CD4-positive, CD25-positive, alpha-beta regulatory T cell (primary cell): ENCODE data around the gene DDX1. TPM values are rescaled to one million over a fixed set of nuclear protein-coding genes. Genes with fewer than 3 reads are reported as not detected.

Experiments used
- ATAC-seq, 2 donors: fragments of 150-1000 bp; cut with Tn5 transposase; one replicate each; pipeline ENCODE4 v1.10.0; 2021; ENCODE audit warnings: low read depth in 2 of 2, moderate number of reproducible peaks in 2 of 2, moderate library complexity in 1 of 2
- DNase-seq, 3 donors: peaks; one replicate each; pipeline versions ENCODE4 v3.0.0 to v3.0.0-alpha.2; 2012 to 2022; ENCODE audit warnings: mixed read lengths in 1 of 3
- H3K27ac ChIP-seq: one replicate; pipeline ENCODE4 v1.7.0; 2013; ENCODE audit warnings: mild to moderate bottlenecking, low read length; ENCODE audit not compliant: insufficient read depth, poor library complexity, severe bottlenecking
- H3K27me3 ChIP-seq: one replicate; pipeline ENCODE4 v1.7.0; 2013; ENCODE audit warnings: low read length; ENCODE audit not compliant: control insufficient read depth, insufficient read depth
- H3K36me3 ChIP-seq: one replicate; pipeline ENCODE4 v1.7.0; 2013; ENCODE audit warnings: mild to moderate bottlenecking, low read length, moderate library complexity; ENCODE audit not compliant: control insufficient read depth, insufficient read depth
- H3K4me1 ChIP-seq: 2 replicates; pipeline ENCODE4 v1.7.0; 2013; ENCODE audit warnings: mild to moderate bottlenecking, low read length; ENCODE audit not compliant: insufficient read depth, control insufficient read depth, poor library complexity, severe bottlenecking
- H3K4me3 ChIP-seq: one replicate; pipeline ENCODE4 v1.7.0; 2013; ENCODE audit warnings: low read depth, mild to moderate bottlenecking, low read length, moderate library complexity
- H3K9me3 ChIP-seq, 2 experiments: 1 replicate in 1 of 2; 2 replicates in 1 of 2; pipeline ENCODE4 v1.7.0; 2013; ENCODE audit warnings: low read length in 2 of 2, mild to moderate bottlenecking in 1 of 2, moderate library complexity in 1 of 2; ENCODE audit not compliant: control insufficient read depth in 2 of 2
- H3K27ac Mint-ChIP-seq, 3 donors: one replicate each; pipeline ENCODE4 v1.8.0; 2020 to 2022; ENCODE audit warnings: mild to moderate bottlenecking in 3 of 3, mixed read lengths in 3 of 3, moderate library complexity in 2 of 3
- H3K27me3 Mint-ChIP-seq: one replicate; pipeline ENCODE4 v1.8.0; 2022; ENCODE audit warnings: mild to moderate bottlenecking, mixed read lengths
- H3K36me3 Mint-ChIP-seq: one replicate; pipeline ENCODE4 v1.8.0; 2020; ENCODE audit warnings: mixed read lengths
- H3K4me1 Mint-ChIP-seq, 4 donors: one replicate each; pipeline ENCODE4 v1.8.0; 2020 to 2022; ENCODE audit warnings: mixed read lengths in 4 of 4, mild to moderate bottlenecking in 1 of 4
- H3K4me3 Mint-ChIP-seq, 4 donors: one replicate each; pipeline ENCODE4 v1.8.0; 2020 to 2022; ENCODE audit warnings: mild to moderate bottlenecking in 4 of 4, mixed read lengths in 4 of 4, moderate library complexity in 3 of 4
- H3K9me3 Mint-ChIP-seq, 7 donors: one replicate each; pipeline ENCODE4 v1.8.0; 2020 to 2022; ENCODE audit warnings: mixed read lengths in 7 of 7, mild to moderate bottlenecking in 3 of 7, moderate library complexity in 2 of 7
- polyA plus RNA-seq, 4 donors: library from polyadenylated mRNA; unstranded; fragments of 300-500 nt; fragmentation: Illumina TruSeq; gene quantifications; one replicate each; pipeline ENCODE4 v1.2.3, GENCODE V29; 2021
- total RNA-seq: library from RNA; stranded (reverse); gene quantifications from one replicate; pipeline ENCODE4 v1.2.3, GENCODE V29; 2022

Gene DDX1
- total and polyA plus RNA-seq, 5 donors from 2014 or later = 34.2 to 48.6 (median 41.7) TPM

DNA sequence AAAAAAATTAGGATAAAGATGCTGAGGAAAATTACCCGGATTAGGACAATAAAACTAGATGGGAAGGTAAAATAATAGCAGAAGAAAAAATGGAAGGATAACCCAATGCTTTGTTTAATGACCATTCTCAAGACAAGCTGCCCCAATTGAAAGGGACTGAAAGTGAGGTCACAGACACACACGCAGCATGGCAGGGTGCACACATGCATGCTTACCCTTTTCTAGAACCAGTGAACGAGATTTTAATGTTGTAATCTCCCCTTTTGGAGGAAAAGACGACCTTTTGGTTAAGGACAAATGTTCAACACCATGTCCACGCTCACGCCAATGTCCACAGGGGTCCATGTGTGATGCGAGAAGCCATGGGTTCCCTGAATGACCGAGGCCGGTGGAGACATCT is 70.9 kb downstream of the DDX1 start:
- Histone ChIP-seq H3K4me1 (no peaks in the 10 kb centered on the region), H3K27ac (no peak overlapping the region), H3K9me3 (no peaks in the 10 kb centered on the region), H3K36me3 (no peaks in the 10 kb centered on the region), H3K27me3 (no peaks in the 10 kb centered on the region), H3K4me3 (no peak overlapping the region)
- Mint-ChIP-seq H3K27me3 (peaks cover 5% of the 10 kb centered on the region), H3K9me3 (peaks cover 0 to 4% (median 0%) of the 10 kb centered on the region in 7 donors), H3K36me3 (no peaks in the 10 kb centered on the region), H3K4me3 (no peak overlapping the region), H3K27ac (no peak overlapping the region), H3K4me1 (no peaks in the 10 kb centered on the region)
- DNase-seq = no peak
- ATAC-seq = no peak

DNA sequence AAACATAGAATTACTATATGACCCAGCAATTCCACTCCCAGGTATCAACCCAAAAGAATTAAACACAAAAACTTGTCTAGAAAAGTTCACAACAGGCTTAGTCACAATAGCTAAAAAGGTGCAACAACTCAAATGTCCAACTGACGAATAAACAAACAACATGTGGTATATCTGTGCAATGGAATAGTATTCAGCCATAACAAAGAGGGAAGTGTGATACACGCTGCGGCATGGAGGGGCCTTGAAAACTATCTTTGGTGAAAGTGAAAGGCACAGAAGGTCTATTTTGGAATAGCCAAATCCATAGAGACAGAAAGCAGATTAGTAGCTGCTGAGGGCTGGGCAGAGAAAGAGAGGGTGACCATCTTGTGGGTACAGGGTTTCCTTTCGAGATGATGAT is 72.1 kb downstream of the DDX1 start:
- H3K4me3 ChIP-seq = no peak overlapping the region
- Mint-ChIP-seq H3K27me3 (peaks cover under 1% of the 10 kb centered on the region), H3K4me1 (no peaks in the 10 kb centered on the region), H3K36me3 (no peaks in the 10 kb centered on the region), H3K9me3 (peaks cover 0 to 4% (median 0%) of the 10 kb centered on the region in 7 donors), H3K27ac (no peak overlapping the region), H3K4me3 (no peak overlapping the region)
- ATAC-seq = no peak
- H3K27ac ChIP-seq = no peak overlapping the region
- H3K4me1 ChIP-seq = no peaks in the 10 kb centered on the region
- H3K36me3 ChIP-seq = no peaks in the 10 kb centered on the region
- no peaks in the 10 kb centered on the region for H3K27me3 ChIP-seq
- no peak for DNase-seq
- no peaks in the 10 kb centered on the region for H3K9me3 ChIP-seq

DNA sequence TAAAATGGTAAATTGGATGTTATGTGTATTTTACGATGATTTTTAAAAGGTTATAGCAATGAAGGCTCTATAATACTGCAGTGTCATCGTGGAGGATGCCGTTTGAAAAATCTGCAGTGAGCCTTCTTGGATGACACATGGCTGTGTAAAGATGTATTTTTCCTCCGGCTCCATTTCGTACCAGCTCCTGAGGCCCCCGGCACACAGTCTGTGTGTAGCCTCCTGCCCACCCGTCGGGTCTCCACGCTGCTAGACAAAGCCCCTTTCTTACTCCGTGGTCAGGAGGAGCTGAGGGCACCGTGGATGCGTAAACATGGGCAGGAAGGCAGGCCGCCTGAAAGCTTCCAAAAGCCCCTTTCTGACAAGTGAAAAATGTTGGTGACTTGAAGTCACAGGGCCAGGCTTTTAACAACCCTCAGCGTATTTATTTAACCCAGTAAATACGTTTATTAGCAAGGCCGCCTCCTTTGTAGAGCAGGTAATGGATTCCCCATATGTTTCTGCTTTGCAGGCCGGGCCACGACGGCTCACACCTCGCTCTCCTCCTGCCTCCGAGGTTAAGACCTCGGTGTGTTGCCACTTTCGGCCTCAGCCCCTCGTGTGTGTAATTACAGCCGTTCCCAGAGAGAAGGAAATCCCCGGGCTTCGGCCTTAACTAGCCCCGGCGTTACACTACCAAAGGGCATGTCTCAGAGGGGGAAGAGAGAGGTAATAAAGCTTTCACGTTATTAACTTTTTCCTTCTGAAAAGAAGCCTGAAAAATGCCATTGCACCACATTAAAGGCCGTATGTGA is 72.8 kb downstream of the DDX1 start:
- Mint-ChIP-seq H3K9me3 (peaks cover 0 to 4% (median 0%) of the 10 kb centered on the region in 7 donors), H3K36me3 (no peaks in the 10 kb centered on the region), H3K27me3 (no peaks in the 10 kb centered on the region), H3K4me3 (no peak overlapping the region), H3K4me1 (no peaks in the 10 kb centered on the region), H3K27ac (no peak overlapping the region)
- H3K36me3 ChIP-seq = no peaks in the 10 kb centered on the region
- no peak overlapping the region for H3K4me3 ChIP-seq
- H3K9me3 ChIP-seq = no peaks in the 10 kb centered on the region
- no peak for ATAC-seq
- DNase-seq = no peak
- H3K27me3 ChIP-seq = no peaks in the 10 kb centered on the region
- no peak overlapping the region for H3K27ac ChIP-seq
- no peaks in the 10 kb centered on the region for H3K4me1 ChIP-seq

DNA sequence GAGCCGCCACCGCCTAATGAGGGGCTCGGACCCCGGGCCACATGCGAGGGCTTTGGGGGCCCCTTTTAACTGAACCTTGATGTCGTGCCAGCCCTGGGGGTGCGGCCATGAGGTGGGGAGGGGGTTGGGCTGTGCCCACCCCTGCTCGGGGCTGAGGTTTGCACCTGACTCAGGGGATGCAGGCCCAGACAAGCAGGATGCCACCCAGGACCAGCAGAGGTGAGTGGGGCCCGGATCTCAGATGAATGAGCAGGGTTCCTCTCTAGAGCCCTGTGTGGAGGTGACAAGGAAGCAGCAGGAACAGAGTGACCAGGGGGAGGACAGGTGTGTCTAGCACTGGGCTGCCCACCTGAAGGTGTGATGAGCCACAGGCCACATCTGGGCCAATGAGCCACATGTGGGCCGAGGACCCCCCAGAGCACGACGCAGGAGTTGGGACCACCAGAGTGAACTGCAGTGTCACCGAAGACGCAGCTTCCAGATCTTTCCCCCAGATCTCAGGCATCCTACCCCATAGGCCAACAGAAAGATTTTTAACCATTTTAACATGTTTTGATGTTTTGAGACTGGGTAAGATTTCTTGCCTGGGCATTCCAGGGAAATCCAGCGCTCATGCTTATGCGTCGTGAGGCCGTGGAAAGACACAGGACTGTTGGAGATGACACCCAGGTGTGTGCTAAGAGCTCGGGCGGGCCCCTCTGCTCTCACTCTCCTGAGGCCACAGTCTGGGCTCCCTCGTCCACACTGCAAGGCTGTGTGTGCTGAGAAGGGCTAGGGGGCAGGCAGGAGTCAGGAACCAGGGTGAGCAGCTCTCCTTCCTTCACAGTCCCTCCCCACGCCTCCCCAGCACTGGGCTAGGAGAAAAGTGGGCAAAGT is 73.6 kb downstream of the DDX1 start:
- Mint-ChIP-seq H3K27me3 (no peaks in the 10 kb centered on the region), H3K4me3 (no peak overlapping the region), H3K4me1 (no peaks in the 10 kb centered on the region), H3K27ac (no peak overlapping the region), H3K9me3 (peaks cover 0 to 4% (median 0%) of the 10 kb centered on the region in 7 donors), H3K36me3 (no peaks in the 10 kb centered on the region)
- Histone ChIP-seq H3K4me1 (no peaks in the 10 kb centered on the region), H3K36me3 (no peaks in the 10 kb centered on the region), H3K9me3 (no peaks in the 10 kb centered on the region), H3K27ac (no peak overlapping the region), H3K27me3 (no peaks in the 10 kb centered on the region), H3K4me3 (no peak overlapping the region)
- DNase-seq (no peak), ATAC-seq (no peak)

DNA sequence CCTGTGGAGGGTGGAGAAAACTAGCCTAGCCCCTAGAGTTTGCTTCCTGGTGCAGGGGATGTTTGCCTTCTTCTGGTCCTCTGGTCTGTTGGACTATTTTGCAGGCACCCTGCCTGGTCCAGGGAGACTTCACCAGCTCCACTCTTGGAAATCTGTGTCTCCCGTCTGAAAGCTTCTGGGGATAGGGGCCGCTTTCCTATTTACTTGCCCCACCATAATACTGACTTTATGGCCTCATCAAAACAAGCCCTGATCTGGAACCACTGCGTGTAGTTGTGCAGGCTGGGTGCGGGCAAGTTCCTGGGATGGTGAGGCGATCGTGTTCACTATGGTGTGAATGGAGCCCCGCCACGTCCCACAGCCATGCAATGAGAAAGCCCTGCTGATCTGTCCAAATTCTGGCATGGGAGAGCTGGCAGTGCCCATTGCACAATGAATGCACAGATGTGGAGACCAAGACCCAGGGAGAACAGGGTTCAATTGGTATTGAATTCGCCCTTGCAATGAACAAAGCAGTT is 74.3 kb downstream of the DDX1 start:
- no peaks in the 10 kb centered on the region for H3K36me3 Mint-ChIP-seq
- H3K4me1 Mint-ChIP-seq = no peaks in the 10 kb centered on the region
- DNase-seq (no peak), ATAC-seq (no peak)
- no peaks in the 10 kb centered on the region for H3K27me3 Mint-ChIP-seq
- no peak overlapping the region for H3K27ac Mint-ChIP-seq
- Histone ChIP-seq H3K4me3 (no peak overlapping the region), H3K4me1 (no peaks in the 10 kb centered on the region), H3K27me3 (no peaks in the 10 kb centered on the region), H3K36me3 (no peaks in the 10 kb centered on the region), H3K27ac (no peak overlapping the region), H3K9me3 (no peaks in the 10 kb centered on the region)
- no peak overlapping the region for H3K4me3 Mint-ChIP-seq
- peaks cover 0 to 4% (median 0%) of the 10 kb centered on the region in 7 donors for H3K9me3 Mint-ChIP-seq

DNA sequence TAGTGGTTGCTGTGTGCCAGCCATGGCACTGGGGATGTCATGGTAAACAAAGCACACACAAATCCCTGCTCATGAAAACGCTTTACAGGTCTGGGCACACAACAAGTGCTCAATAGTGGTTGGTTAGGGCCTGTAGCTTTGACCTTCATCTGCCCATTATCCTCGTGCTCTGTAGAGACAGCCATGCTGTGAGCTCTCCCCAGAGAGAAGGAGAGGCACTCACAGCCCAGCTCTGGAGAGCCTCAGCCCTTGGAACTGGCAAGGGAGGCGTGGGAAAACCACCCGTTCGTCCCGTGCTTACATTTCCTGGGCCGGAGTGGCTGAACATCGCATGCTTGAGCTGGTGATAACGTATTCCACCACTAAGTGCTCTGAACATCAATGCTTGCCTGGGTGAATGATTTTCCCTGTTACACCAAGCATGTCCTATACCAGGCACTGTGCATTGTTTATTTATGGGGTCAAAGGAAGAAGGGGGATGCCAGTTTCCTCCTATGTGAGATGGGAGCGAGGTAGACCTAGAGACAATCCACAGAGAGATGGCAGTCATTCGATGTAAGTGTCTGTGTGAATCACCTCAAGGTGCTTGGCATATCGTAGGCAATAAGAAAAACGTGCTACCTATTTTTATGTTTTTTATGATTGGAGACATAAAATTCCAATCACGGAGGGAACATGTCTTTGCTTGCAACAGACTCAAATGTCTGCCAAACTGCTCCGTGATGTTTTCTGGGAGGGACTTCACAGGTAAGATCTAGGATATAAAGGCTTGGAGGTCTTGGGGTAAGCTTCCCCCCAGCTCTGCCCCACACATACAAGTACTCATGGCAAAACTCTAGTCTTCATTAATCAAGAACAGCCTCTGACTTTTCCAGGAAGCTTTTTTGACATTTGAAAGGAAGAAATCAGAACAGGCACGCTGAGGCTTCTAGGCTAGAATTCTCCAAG is 75.5 kb downstream of the DDX1 start:
- Mint-ChIP-seq H3K4me1 (no peaks in the 10 kb centered on the region), H3K27ac (no peak overlapping the region), H3K9me3 (peaks cover 0 to 4% (median 0%) of the 10 kb centered on the region in 7 donors), H3K36me3 (no peaks in the 10 kb centered on the region), H3K27me3 (no peaks in the 10 kb centered on the region), H3K4me3 (no peak overlapping the region)
- H3K36me3 ChIP-seq = no peaks in the 10 kb centered on the region
- H3K4me3 ChIP-seq = no peak overlapping the region
- H3K9me3 ChIP-seq = no peaks in the 10 kb centered on the region
- no peak overlapping the region for H3K27ac ChIP-seq
- H3K27me3 ChIP-seq = no peaks in the 10 kb centered on the region
- ATAC-seq (no peak), DNase-seq (no peak)
- H3K4me1 ChIP-seq = no peaks in the 10 kb centered on the region
